Left colon (tissue), 2 donors: ENCODE data around the gene CDH12. TPM values are rescaled to one million over a fixed set of nuclear protein-coding genes. Genes with fewer than 3 reads are reported as not detected.

Experiments
- ATAC-seq: fragments of 200-7000 bp; cut with Tn5 transposase; one replicate; pipeline ENCODE4 v1.9.1; 2020; ENCODE audit warnings: mild to moderate bottlenecking, moderate library complexity
- DNase-seq, 2 donors: peaks; one replicate each; pipeline ENCODE4 v3.0.0-alpha.2; 2020
- intact Hi-C, 2 donors: fragments of 100-400 bp; cut with DNase I in 1 of 2; cut with micrococcal nuclease in 1 of 2; formaldehyde crosslinking; loops; one replicate each; pipeline versions ENCODE4 v1.11.2 to v1.14.0; 2022; cut with DNase I, micrococcal nuclease
- total RNA-seq, 2 donors: library from RNA; stranded (reverse); fragmentation: NEBNext Ultra II Directional; extraction: Animal tissue kit (Norgen Biotek cat#: 25700); gene quantifications; one replicate each; pipeline ENCODE4 v1.2.1, GENCODE V29; 2021
- donor health status: DM: no; HTN: no; CAD: no.
- donor health status: DM: yes; HTN: yes; CAD: no.

Gene CDH12
- total RNA-seq, 2 donors from 2014 or later = not detected

DNA sequence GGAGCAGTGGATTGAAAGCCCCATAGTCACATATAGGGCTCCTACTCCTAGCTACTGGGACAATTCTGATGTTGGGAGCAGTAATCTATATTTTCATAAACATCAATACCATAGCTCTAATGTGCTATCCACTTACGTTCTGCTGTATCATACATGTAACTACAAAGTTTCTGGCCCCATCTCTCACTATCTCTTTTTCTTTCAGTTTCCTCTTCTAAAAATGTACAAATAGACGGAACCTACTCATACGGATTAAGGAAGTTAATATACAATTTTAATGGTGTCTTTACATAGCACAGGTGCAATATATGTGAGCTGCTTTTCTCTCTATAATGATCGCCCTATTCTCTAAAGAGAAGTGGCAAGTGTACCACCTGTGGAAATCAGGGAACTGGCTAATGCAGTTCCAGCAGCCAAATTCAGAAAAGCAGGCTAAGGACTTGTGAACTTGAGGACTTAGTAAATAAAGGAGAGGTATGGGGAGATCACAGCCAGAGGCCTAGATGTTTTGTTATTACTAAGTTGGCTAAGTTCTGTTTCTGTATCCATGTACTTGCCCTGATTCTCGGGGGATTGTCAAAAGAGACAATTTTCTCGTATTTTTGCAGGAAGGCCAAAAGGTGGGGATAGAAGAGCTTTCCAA, 1021.9 kb downstream of the CDH12 start:
- no peak for DNase-seq

DNA sequence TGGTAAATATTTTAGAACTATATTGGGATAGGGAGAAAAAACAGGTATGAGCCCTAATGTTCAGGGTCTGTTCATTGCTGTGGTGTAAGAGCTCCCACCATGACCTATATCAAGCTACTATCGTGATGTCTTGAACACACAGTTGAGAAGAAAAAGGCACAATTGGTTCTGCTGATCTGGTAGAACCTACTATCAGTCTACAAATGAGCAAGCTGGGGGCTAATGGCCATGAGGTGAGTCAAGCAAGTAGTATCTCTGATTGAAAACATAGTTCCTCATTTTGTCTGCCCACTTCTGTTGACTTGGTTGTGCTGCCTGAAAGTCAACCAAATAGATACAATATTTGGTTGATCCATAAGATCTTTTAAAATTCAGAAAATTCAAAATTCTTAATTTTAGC, 1026.3 kb downstream of the CDH12 start:
- DNase-seq (no peak), ATAC-seq (no peak)
- intact Hi-C loops = no loop called here

More for the DNA sequence above, 1021.9 kb downstream of the CDH12 start:
- ATAC-seq = no peak
- intact Hi-C loops = no loop called here

DNA sequence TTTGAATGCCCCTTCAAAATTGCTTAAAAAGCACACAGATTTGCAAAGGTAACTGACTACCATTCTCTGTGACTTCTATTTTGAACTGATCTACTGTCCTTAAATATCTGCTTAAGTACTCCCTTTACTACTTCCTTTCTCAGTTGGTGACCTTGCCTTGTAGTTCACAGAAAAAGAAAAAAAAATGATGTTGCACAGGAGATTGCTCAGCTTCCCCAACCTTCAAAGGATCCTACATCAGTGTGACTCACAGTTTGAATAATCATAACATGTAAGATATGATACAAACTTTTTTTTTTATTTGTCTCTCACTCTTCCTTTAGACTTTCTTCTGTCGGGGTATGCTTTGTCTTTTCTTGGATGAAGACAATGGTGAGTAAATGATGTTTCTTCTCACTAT, 1029.6 kb downstream of the CDH12 start:
- intact Hi-C loops = no loop called here
- no peak for ATAC-seq
- DNase-seq = no peak

DNA sequence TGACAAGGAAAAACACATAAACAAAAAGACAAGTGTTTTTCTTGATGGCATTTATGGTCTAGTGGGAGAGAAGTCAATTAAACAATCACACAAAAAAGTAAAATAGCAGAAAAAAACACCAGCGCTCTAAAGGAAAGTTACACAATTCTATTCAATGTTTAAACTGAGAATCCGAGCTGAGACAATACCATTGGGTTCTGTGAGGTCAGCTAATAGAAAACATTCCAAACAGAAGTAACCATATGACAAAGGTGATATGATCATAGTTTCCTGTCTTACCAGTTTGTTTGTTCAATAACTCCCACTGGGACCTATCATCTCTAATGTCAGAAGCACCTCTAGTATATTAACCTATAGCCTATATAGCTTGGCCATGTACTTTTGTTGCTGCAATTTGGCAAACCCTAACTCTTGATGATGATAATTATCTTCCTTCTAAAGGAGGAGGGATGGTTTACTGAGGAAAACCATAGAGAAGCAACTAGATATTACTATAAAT, 1030.0 kb downstream of the CDH12 start:
- ATAC-seq (no peak), DNase-seq (no peak)
- intact Hi-C loops = no loop called here

DNA sequence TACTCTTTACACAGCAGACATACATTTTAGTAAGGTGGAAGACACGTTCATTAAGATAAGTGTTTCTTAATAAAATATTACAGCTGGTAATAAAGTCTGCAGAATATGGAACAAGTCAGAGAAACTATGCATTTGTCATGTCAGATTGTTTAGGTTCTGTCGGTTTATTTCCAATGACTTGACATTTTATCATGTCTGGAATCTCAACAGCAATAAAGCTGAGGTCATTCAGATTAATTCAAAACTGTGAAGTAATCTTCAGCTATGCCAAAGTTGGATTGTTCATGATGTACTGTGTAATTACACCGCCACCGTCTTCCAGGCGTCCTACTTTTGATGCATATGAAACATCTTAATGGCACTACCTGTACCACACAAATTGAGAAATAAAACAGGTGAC, 1032.6 kb downstream of the CDH12 start:
- intact Hi-C loops = no loop called here
- ATAC-seq (no peak), DNase-seq (no peak)

DNA sequence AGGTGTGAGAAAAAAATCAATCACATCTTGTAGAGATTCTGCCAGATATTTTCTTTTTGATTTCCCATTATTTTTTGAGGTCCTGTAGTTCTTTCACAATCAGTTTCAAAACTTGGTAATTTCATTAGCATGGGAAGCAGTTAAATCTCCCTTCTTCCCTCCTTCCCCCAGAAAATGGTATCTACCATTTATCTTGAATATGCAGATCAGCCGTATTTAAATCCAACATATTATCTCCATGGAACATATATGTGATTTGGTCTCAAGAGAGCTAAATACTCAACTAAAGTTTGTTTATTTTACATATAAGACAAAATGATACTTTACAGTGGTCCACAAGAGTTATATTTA, 1034.8 kb downstream of the CDH12 start:
- ATAC-seq (no peak), DNase-seq (no peak)
- intact Hi-C loops = no loop called here

DNA sequence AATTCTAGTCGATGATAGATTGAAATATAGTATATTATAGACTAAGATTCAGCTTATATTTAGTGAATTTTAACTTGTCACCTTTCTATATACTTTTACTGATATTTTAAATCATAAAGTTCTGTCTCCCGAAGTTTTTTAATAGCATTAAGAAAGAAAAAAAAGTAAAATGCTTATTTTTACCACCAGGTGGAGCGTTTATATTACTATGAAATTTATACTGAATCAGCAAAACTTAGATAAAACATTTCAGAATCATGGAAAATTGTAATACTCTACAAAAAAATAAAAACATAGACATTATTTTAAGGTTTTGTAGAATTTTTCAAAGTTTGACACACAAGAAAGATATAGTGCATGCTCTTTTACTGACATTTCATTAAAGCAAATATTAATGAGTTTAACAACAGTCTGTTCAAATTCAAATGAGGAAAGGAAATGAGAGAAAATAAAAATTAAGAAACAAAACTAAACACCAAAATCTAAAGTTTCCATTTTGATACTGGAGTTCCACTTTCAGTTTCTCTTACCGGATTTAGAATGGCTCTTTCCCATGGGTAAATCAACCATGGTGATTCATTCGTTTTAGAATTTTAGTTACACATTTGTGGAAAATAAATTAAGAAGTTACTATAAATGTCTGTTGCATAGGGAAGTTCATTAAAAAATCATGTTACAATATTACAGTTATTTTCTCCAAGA, 1035.3 kb downstream of the CDH12 start:
- ATAC-seq (no peak), DNase-seq (no peak)
- intact Hi-C loops = no loop called here

DNA sequence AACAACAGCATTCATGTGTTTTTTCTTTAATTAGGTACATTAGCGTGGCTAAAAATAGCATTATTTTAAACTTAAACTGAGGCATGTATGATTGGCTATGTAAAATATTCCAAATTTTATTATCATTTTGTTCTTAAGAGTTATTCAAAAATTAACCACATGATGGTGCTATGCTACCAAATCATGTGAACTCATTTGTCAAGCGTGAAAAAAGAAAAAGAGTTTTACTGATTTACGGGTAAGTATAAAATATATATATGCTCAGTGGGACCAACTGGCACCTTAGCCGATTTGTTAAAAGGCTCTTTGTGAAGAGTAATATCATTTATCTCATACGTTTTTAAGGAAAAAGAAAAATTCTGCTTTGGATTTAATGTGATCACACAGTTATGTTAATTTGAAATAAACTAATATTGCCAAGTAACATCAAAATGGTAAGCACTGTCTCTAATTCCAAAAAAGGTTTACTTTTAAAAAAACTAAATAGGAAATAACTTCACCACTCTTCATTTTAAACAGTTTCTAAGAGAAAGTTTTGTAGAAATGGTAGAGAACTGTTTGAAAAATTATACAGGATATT, 1042.3 kb downstream of the CDH12 start:
- DNase-seq = no peak
- ATAC-seq = no peak
- intact Hi-C loops = no loop called here

DNA sequence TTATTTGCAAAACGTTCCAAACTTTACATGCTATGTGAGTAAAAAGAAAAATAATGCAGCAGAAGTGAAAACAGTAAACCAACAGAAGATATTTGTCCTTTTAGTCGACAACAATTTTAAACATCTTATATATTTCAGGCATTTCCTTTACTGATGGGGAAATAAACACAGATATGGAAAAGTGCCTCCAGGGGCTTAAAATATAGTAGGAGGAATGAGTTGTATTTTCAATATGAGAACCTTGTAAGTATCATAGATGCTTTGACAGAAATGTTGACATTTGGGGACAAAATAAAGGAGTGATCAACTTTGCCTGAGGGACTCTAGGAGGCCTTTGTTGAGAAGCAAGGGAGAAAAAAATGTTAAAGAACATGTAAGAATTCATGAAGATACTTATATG, 1043.5 kb downstream of the CDH12 start:
- ATAC-seq (no peak), DNase-seq (no peak)
- intact Hi-C loops = no loop called here

DNA sequence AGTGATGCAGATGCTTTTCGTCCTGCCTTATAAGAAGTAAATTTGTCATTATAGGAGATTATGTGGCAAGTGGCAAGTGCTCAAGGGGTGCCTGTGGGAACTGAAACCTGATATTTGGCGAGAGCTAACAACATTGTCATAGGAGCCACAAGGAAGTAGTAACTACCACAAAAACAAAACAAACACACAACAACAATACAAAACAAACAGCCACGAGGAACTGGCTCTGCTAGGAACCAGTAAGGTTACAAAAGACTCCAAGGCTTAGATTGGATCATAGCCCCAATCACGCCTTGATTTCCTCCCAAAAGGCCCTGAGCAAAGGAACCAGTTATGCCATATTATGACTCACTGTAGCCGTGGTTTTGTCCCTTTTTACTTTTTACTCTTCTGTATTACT, 1045.2 kb downstream of the CDH12 start:
- ATAC-seq (no peak), DNase-seq (no peak)
- intact Hi-C loops = no loop called here

DNA sequence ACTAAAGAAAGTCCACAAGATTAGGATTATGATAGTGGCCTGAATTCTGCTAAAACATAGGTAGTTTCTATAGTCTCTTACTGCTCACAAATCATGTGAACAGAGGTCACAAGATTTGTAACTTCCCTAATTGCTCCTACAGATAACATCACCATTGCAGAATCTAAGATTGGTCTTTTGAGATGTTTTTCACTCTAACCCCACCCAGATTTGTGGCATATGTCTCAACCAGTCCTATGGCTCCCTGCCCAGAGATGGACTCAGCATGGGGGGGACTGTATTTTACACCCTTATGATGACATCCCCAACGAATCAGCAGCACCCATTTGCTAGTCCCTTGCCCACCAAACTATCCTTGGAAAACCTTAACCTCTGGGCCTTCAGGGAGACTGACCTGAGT, 1046.2 kb downstream of the CDH12 start:
- ATAC-seq (no peak), DNase-seq (no peak)
- intact Hi-C loops = no loop called here

DNA sequence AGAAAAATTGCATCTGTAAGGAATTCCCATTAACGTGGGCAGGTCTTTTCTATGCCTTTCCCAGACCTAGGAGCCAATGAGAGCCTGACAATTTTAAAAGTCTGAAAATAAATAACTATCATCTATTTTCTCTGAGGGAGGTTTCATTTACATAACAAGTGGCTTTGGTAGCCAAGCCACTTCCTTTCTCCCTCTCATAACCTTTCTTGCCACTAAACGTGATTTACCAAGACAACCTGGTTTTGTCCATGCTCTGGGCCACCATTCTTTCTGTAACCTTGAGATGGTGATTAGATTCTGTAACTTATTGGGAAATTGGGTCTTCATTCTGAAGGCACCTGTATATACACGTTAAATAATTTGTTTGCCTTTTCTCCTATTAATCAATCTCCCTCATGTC, 1046.9 kb downstream of the CDH12 start:
- DNase-seq (no peak), ATAC-seq (no peak)
- intact Hi-C loops = no loop called here

DNA sequence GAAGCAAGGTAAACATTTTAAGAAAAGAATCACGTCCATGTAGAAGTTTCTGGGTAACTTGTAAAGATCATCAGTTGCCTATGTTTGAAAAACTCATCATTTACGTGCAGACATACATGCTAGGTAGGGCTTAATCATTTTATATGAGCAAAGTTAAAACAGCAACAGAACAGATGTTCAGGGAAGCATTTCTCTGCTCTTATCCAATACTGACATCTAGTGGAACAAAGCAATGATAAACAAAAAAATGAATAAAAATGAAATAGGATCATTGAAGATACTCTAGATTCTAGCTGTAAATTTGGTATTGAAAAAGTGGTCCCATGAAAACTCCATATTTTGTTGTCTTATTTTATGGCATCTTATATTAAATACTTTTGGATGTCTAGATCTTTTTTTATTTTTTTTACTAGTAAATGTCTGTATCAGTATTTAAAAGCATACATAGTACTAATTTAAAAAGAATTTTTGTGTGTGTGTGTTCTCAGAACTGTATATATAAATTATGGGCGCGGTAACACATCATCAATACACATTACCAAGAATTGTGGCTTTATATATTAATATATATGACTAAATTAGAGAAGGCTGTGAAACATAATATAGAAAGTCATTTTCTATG, 1050.2 kb downstream of the CDH12 start:
- ATAC-seq = no peak

DNA sequence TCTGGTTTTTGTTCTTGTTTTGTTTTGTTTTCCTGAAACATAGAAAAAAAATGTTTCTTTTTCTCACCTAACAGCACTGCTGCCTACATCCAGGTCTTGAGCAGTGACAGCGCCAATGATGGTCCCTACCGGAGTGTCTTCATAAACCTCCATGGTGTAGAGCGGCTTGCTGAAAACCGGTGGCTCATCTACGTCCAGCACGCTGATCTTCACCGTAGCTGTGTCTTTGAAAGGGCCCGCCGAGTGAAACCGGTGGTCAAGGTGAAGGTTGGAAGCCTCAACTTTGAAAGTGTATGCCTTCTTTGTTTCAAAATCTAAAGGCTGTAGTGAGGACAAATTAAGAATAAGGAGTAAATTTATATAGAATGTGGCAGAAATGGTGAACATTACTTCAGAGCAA, 1051.0 kb downstream of the CDH12 start:
- intact Hi-C loops = no loop called here
- no peak for DNase-seq
- ATAC-seq = no peak

More for the DNA sequence above, 1050.2 kb downstream of the CDH12 start:
- intact Hi-C loops = no loop called here
- no peak for DNase-seq

DNA sequence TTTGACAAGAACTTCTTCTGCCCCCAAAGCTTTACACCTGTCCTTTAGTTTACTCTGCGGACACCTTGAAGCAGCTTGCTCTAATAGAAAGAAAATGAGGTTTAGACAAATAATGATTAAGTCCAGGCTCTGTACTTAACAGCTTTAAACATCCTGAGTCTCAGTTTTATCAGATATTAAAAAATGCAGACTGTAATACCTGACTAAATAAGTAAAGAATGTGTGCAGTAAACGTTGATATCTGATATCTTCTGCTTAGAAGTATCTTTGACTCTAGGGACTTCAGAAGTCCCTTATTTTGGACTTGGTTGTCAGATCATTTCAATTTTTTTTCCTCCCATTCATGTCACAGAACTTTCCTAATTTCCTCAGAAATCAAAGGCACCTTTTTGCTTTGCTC, 1060.4 kb downstream of the CDH12 start:
- DNase-seq (no peak), ATAC-seq (no peak)
- intact Hi-C loops = no loop called here

DNA sequence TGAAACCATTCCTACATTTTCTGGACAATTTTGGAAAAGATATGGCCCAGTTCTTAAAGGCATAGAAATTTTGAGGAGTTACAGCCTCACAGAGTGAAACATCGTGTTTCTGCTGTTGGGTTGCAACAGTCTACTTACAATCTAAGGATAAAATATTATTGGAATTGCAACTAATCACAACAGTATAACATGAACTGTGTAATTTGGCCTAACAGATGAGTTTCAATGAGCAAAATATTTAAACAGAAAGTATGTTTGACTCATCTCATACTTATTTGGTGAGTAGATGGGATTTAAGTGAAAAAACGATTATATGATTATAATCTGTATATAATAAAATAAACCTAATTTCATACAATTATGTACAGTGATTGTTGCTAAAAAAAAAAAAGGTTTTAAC, 1061.8 kb downstream of the CDH12 start:
- intact Hi-C loops = no loop called here
- no peak for DNase-seq
- no peak for ATAC-seq

DNA sequence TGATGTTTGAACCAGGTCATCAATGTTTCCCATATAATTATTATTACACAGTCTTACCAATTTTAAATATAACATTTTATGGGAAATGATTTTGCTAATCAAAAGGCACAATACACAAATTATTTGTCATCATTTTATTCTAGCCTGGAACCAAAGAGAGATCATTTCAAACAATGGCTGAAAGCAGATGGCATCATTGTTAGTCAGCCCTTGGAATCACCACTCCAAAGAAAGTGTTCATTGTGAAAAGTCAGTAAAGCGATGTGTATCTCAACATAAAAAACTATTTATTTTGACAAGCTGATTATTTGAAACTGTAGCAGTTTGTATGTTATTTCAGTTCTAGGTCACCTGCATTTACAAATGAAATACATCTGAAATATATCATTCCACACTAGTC, 1068.7 kb downstream of the CDH12 start:
- DNase-seq (no peak), ATAC-seq (no peak)
- intact Hi-C loops = no loop called here

DNA sequence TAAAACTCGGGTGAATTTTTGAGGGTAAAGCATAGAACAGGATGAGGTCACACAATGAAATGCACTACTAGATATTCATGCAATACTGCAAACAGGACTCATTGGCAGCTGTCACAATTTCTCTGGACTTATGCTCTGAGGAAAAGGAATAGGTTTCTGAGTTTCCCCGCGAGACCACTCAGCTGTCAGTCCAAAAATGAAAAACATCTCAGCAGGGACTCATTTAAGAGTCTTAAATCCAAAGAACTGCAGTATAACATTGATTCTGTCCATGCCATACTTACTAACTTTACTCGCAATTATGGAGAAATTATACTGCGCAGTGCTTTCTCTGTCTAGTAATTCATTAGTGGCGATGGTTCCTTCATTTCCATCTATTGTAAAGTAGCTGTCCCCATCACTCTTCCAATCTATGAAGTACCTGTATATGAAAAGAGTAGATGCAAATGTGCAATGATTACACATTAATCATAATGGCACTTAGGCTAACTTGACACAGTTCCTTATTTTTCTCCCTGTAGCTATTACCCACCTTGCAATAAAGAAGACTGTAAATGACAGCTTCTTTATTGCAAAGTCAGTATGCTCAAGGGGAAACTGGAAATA, 1070.0 kb downstream of the CDH12 start:
- ATAC-seq = no peak
- intact Hi-C loops = no loop called here
- no peak for DNase-seq

DNA sequence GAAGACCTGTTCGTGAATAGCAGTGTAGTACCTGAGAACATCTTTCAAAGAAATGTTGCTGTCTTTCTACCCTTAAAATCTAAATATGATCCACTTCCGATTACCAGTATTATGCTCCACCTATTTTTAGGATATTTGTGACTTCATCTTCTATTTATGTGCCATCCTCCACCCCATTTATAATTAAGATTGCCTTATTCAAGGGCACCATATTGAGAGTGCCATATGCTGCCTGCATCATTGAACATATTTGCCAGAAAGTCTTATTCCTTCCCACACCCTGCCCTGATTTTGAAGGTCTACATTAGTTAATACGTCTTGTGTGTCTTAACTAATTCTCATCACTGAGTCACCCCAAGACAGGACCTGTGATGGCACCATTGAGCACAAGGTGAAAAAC, 1076.7 kb downstream of the CDH12 start:
- DNase-seq (no peak), ATAC-seq (no peak)
- intact Hi-C loops = no loop called here

DNA sequence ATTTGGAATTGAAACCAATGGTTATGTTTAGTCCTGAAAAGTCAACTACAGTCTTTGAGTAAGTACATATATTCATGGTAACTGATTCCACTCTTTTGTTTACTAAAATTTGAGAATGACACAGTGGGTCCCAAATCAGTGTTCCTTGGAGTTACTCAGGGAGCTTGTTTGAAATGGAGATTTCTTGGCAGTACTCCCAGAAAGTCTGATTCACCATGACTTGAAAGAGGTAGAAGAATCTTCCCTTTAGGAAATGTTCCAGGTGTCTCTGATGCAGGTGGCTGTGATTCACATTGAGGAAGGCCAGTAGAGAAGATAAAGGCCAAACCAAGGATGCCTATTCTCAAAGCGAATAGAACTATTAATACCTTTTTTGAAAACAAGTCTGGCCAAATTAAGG, 1078.3 kb downstream of the CDH12 start:
- intact Hi-C loops = no loop called here
- DNase-seq = no peak
- ATAC-seq = no peak
